Tibial nerve (tissue), 4 donors: ENCODE results near the gene HK3. TPM values are rescaled to one million over a fixed set of nuclear protein-coding genes. Genes with fewer than 3 reads are reported as not detected.

Source experiments
- DNase-seq, 2 donors: peaks; one replicate each; pipeline ENCODE4 v3.0.0-alpha.2; 2019; ENCODE audit warnings: low spot score in 2 of 2
- H3K27ac ChIP-seq, 4 donors: fragments of 200-600 bp; sonication (generic) in 3 of 4; one replicate each; pipeline ENCODE4 v1.5.1; 2017 to 2019; ENCODE audit warnings: mild to moderate bottlenecking in 1 of 4
- H3K27me3 ChIP-seq, 2 donors: fragments of 200-600 bp; sonication (generic) in 1 of 2; one replicate each; pipeline versions ENCODE4 v1.5.1 to v1.6.0; 2017 to 2019
- H3K36me3 ChIP-seq, 3 donors: fragments of 200-600 bp; sonication (generic); one replicate each; pipeline ENCODE4 v1.5.1; 2018 to 2019
- H3K4me1 ChIP-seq, 4 donors: fragments of 200-600 bp; sonication (generic) in 3 of 4; one replicate each; pipeline ENCODE4 v1.5.1; 2017 to 2019
- H3K4me3 ChIP-seq, 4 donors: fragments of 200-600 bp; sonication (generic) in 3 of 4; one replicate each; pipeline ENCODE4 v1.5.1; 2017 to 2019; ENCODE audit warnings: mild to moderate bottlenecking in 1 of 4, moderate library complexity in 1 of 4
- H3K9me3 ChIP-seq, 4 donors: fragments of 200-600 bp; sonication (generic) in 3 of 4; one replicate each; pipeline ENCODE4 v1.5.1; 2017 to 2019
- CTCF ChIP-seq, 5 experiments: fragments of 200-600 bp in 3 of 5; fragments of 450-650 bp in 2 of 5; sonication (generic) in 3 of 5; IDR thresholded peaks; one replicate each; pipeline ENCODE4 v1.5.1; 2016 to 2019; ENCODE audit warnings: antibody characterized with exemption in 5 of 5, mild to moderate bottlenecking in 3 of 5, moderate library complexity in 2 of 5
- EP300 ChIP-seq, 2 donors: sonication (generic); formaldehyde crosslinking; IDR thresholded peaks; one replicate each; pipeline ENCODE4 v1.6.1; 2017; ENCODE audit warnings: antibody characterized with exemption in 2 of 2, mild to moderate bottlenecking in 1 of 2
- POLR2A ChIP-seq, 2 donors: fragments of 450-650 bp; IDR thresholded peaks; one replicate each; pipeline ENCODE4 v1.6.1; 2017; ENCODE audit warnings: antibody characterized with exemption in 2 of 2, mild to moderate bottlenecking in 2 of 2, moderate library complexity in 2 of 2
- WGBS, 2 donors: methylation state at CpG; one replicate each; pipeline ENCODE4 v1.1.5; 2018; 5-methylcytosine and 5-hydroxymethylcytosine counted together
- total RNA-seq, 4 donors: library from RNA; depleted of rRNA; stranded (reverse); fragments of >200 nt; gene quantifications; one replicate each; pipeline ENCODE4 v1.1.0, GENCODE V29; 2016

Gene HK3
- 10 to 100 TPM in 2 of 4 donors, 1 to 10 TPM in 2; 6.7 to 24.0 (median 15.0) TPM for total RNA-seq

- TF ChIP-seq CTCF (IDR thresholded peaks at IDR 0.05) (no peak), EP300 (IDR thresholded peaks at IDR 0.05) (no peak)
- H3K27ac ChIP-seq = no peak within 1 kb of the TSS
- peaks cover 0 to 5% (median 1%) of the 10 kb centered on the region in 4 donors for H3K4me1 ChIP-seq
- peak within 1 kb of the TSS in 1 of 4 donors; percentile 18 for H3K4me3 ChIP-seq
- DNase-seq = peak in 1 of 2 donors; percentile 14
- H3K9me3 ChIP-seq = no peaks in the 10 kb centered on the region
- WGBS, 2 donors = 63 to 76% methylated on average over 8 to 9 of the region's 9 CpGs
- H3K36me3 ChIP-seq = peaks cover 0 to 33% (median 2%) of the 10 kb centered on the region in 3 donors
- H3K27me3 ChIP-seq = no peaks in the 10 kb centered on the region
Observed at GRCh38 chr5:176899296-176899891, at the start of gene HK3. Gene HK3 (minus strand): TSS chr5:176899346. CDS start chr5:176896159, 3,187 bp downstream.

GRCh38 chr5:176948458-176948857, 49.3 kb upstream of the HK3 start:
- 74 to 92% methylated on average over 1 of the region's 1 CpG for WGBS, 2 donors
- DNase-seq = no peak
- no peaks in the 10 kb centered on the region for H3K27me3 ChIP-seq
- no peaks in the 10 kb centered on the region for H3K9me3 ChIP-seq
- H3K27ac ChIP-seq = no peak overlapping the region
- H3K4me1 ChIP-seq = no peaks in the 10 kb centered on the region
- H3K36me3 ChIP-seq = peaks cover 0 to 77% (median 20%) of the 10 kb centered on the region in 3 donors
- H3K4me3 ChIP-seq = no peak overlapping the region
- TF ChIP-seq POLR2A (IDR thresholded peaks at IDR 0.05) (no peak), EP300 (IDR thresholded peaks at IDR 0.05) (no peak), CTCF (IDR thresholded peaks at IDR 0.05) (no peak)

GRCh38 chr5:176947847-176948246, 48.7 kb upstream of the HK3 start:
- H3K27ac ChIP-seq = no peak overlapping the region
- TF ChIP-seq POLR2A (IDR thresholded peaks at IDR 0.05) = no peak
- no peak for TF ChIP-seq EP300 (IDR thresholded peaks at IDR 0.05)
- TF ChIP-seq CTCF (IDR thresholded peaks at IDR 0.05) = no peak
- no peaks in the 10 kb centered on the region for H3K9me3 ChIP-seq
- H3K4me3 ChIP-seq = no peak overlapping the region
- no peak for DNase-seq
- no peaks in the 10 kb centered on the region for H3K4me1 ChIP-seq
- H3K27me3 ChIP-seq = no peaks in the 10 kb centered on the region
- H3K36me3 ChIP-seq = peaks cover 0 to 81% (median 20%) of the 10 kb centered on the region in 3 donors
- 69 to 73% methylated on average over 2 of the region's 2 CpGs for WGBS, 2 donors

GRCh38 chr5:176944268-176944667, 45.1 kb upstream of the HK3 start:
- DNase-seq = no peak
- WGBS, 2 donors = 40 to 53% methylated on average over 2 of the region's 2 CpGs
- H3K36me3 ChIP-seq = peaks cover 0 to 78% (median 11%) of the 10 kb centered on the region in 3 donors
- TF ChIP-seq POLR2A (IDR thresholded peaks at IDR 0.05) = no peak
- TF ChIP-seq EP300 (IDR thresholded peaks at IDR 0.05) = no peak
- no peak for TF ChIP-seq CTCF (IDR thresholded peaks at IDR 0.05)
- H3K27me3 ChIP-seq = no peaks in the 10 kb centered on the region
- no peak overlapping the region for H3K4me3 ChIP-seq
- H3K27ac ChIP-seq = no peak overlapping the region
- no peaks in the 10 kb centered on the region for H3K9me3 ChIP-seq
- no peaks in the 10 kb centered on the region for H3K4me1 ChIP-seq

GRCh38 chr5:176943816-176944215, 44.7 kb upstream of the HK3 start:
- Histone ChIP-seq H3K27ac (no peak overlapping the region), H3K4me3 (no peak overlapping the region), H3K9me3 (no peaks in the 10 kb centered on the region), H3K36me3 (peaks cover 0 to 79% (median 10%) of the 10 kb centered on the region in 3 donors), H3K4me1 (no peaks in the 10 kb centered on the region), H3K27me3 (no peaks in the 10 kb centered on the region)
- WGBS, 2 donors = 54% methylated on average over 1 of the region's 1 CpG
- DNase-seq = no peak
- no peak for TF ChIP-seq EP300 (IDR thresholded peaks at IDR 0.05)
- no peak for TF ChIP-seq CTCF (IDR thresholded peaks at IDR 0.05)
- TF ChIP-seq POLR2A (IDR thresholded peaks at IDR 0.05) = no peak
